Epithelial cell of prostate (primary cell): ENCODE measurements around the gene TYK2.
A peak's percentile ranks its signal among the peaks of the same experiment; 100 is the strongest.
"Not testable (repeated sequence)": the region's sequence is repeated elsewhere in the genome, so short reads cannot be mapped to it uniquely, and the experiment has no call there.

Experiments used
- DNase-seq: peaks from one replicate; pipeline ENCODE4 v3.0.0-alpha.2; 2011; ENCODE audit warnings: low read depth, low spot score
- H3K27ac ChIP-seq: fragments of 450-650 bp; 2 replicates; pipeline ENCODE4 v1.5.1; 2017; ENCODE audit warnings: mild to moderate bottlenecking

The TYK2 gene

DNA sequence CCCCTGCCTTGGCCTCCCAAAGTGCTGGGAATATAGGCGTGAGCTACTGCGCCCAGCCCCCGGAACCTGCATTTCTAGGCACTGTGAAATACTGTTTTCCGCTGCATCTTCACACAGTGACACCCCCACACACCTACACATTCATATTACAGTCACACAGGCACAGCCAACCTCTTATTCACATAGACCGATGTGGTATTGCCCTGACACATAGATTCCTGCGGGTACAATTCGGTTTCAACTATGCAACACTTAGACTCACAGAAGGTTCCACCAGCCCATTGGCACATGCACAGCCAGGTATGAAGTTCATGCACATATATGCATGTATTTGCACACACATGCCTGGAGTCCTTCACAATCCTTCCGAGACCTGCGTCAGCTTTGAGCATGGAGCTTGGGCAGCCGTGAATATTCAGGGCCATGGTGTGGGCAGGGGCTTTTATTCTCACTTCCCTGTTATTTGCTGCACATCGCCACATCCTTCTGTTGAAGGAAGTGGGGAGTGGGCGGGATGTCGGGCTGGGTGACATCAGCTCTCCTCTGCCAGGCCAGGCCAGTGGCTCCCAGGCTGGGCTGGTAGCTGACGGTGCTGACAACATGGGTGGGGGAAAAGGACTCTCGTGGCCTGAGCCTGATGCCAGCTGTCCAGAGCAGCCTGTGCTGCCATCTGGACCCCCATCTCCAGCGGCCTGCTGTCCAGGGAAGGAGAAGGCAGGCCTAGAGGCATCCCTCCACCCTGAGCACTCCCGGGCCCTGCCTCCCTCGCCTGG is 28.3 kb upstream of the TYK2 start:
- no peak overlapping the region for H3K27ac ChIP-seq
- DNase-seq, result no peak

DNA sequence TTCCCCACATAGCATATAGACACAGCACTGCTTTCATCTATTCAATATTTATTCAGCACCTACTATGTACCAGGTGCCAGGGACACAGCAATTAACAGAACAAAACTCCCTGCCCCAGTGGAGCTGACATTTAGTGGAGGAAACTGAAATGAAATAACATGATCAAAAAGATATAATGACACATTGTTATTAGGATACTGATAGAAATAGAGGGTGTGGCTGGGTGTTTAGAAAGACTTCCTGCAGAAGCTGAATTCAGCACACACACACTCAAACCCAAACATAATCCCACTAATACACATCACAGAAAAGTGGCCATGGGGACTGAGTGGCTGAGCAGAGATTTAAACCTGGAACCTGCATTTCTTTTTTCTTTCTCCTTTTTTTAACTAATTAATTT is 26.7 kb upstream of the TYK2 start:
- no peak for DNase-seq
- H3K27ac ChIP-seq, result no peak overlapping the region

DNA sequence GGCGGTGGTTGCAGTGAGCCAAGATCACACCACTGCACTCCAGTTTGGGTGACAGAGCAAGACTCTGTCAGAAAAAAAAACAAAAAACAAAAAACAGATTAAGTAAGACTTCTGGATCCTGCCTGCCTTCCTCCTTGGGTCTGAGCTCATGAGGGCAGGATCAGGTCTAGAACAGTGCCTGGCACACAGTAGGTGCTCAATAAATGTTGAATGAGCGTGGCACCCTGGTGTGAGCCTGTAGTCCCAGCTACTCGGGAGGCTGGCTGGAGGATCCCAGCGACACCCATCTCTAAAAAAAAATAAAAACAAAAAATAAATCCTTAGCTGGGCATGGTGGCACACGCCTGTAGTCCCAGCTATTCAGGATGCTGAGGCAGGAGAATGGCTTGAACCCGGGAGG is 25.8 kb upstream of the TYK2 start:
- H3K27ac ChIP-seq, result no peak overlapping the region
- DNase-seq, result no peak

DNA sequence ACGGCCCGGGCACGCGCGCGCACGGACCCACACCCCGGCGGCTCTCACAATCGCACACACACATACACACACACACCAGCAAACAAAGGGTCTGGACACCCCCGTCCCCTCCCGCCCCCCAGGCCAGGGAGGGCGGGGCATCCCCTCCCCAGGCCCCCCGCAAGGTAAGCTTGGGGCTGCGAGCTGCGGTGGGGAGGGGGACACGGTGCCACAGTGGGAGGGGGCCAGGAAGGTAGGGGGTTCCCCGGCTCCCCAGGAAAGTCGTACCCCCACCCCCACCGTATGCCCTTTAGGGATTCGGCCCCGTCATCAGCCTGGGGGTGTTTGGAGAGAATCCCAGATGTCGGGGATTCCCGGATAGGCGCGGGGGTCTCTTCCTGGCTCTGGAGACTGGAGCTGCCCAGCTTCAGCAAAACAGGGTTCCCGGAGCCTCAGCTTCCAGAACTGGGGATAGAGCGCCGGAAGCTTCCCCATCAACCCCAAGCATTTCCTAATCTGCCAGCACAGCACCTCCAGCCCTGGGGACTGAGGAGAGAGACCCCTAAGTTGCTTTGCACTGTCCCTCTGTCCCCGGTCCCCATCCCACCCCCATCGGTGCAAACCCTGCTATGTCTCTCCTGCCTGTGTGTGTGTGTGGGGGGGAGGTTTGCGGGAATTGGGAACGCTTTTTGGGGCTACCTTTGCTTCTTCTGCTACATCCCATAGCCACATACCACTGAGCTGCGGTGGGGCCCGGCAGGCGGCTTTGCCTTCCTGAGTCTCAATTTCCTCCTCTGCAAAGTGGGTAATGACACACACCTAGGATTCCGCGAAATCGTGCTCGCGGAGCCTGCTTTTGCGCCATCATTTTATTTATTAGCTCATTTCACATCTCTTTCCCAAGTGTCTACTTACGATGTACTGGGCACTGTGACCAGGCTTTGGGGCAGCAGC is 24.8 kb upstream of the TYK2 start:
- H3K27ac ChIP-seq, result no peak overlapping the region
- DNase-seq, result no peak

DNA sequence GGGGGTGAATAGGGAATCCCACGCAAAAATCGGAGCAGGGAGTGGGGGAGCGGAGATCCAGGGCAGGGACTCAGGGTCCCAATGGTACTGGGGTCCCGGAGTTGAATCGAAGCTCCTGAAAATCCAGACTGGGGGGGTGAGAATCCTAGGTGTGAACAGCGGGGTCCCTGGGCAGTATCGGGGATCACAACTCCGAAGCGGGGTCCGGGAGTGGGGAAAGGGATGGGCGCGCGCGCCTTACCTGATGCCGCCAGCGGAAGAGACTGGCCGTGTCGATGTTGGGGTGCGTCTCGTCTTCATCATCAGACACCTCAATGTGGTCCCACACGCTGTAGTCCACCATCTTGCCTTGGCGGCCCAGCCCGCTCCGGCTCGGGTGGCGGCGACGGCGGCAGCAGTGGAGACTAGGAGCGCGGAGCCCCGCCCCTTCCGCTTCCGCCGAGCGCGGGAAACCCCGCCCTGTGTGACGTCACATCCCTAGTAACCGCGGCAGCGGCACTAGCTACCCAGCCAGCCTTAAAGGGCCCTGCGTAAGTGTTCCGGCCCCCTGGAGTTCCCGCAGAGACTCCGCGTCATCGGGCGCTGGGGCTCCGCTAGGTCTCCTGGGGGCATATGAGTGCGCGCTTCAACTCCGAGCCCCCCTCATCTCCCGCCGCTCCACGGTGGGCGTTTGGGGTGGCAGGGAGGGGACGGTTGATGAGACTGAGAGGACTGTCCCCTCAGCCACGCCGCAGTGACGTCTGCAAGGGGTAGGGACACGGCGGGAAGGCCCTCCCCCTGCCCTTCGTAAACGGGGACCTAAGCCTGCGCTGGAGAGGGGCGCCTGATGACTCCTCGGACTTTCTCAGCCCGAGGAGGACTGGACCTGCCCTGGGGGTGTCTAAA is 23.0 kb upstream of the TYK2 start, which contains the start of gene CDC37:
Gene CDC37 (minus strand): TSS at position 406 of the 885 bp plus-strand sequence. CDS start 63 bp downstream, at position 343.
- peak within 1 kb of the TSS; percentile 73 for H3K27ac ChIP-seq
- peak; percentile 72 for DNase-seq

DNA sequence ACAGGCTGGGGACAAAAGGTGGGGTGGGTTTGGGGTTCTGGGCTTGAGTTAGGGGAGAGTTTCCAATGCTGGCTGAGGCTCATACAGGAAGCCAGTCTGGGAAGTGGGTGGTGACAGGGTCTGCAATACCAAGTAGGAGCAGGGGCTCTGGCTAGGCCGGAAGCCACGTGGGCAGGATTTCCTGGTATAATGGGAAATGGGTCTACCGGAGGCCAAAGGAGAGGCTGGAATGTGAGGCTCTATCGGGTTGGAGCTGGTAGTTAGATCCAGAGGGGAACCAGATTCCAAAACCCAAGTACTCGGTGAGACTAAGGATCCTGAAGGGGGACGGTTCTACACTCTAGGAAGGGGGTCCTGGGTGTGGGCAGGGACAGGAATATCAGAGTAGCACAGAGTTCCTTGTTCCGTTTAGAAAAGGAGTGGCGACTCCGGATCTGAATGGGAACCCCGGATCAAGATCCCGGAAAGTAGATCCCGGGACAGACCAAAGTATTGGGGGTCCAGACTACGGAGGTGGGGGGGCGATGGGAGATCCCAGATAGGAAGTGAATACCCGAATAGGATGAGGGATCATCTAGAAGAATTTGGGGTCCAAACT is 22.2 kb upstream of the TYK2 start:
- H3K27ac ChIP-seq, result peak overlapping the region; percentile 73
- DNase-seq, result no peak

DNA sequence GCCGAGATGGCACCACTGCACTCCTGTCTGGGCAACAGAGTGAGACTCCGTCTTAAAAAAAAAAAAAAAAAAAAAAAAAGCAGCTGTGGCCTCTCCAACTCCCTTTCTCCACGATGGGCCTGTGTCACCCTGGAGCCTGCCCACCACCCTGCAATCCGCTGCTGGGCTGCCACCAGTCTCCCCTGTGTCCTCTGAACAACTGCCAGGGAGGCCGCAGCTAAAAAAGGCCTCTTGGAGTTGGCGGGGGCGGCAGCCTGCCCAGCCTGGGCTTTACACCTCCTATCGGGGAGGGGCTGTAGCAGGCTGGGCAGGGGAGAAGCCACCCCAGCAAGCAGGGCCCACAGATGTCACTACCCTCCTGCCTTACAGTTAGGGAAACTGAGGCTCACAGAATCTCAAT is 19.5 kb upstream of the TYK2 start:
- DNase-seq, result no peak
- H3K27ac ChIP-seq, result no peak overlapping the region

DNA sequence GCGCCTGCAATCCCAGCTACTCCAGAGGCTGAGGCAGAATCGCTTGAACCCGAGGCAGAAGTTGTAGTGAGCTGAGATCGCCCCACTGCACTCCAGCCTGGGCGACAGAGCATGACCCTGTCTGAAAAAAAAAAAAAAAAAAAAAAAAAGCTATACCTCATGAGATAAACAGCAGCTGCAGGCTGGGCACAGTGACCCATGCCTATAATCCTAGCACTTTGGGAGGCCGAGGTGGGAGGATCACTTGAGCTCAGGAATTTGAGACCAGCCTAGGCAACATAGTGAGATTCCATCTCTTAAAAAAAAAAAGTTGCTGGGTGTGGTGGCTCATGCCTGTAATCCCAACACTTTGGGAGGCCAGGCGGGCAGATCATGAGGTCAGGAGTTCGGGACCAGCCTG is 19.0 kb upstream of the TYK2 start:
- DNase-seq, H3K27ac ChIP-seq: not testable (repeated sequence)

DNA sequence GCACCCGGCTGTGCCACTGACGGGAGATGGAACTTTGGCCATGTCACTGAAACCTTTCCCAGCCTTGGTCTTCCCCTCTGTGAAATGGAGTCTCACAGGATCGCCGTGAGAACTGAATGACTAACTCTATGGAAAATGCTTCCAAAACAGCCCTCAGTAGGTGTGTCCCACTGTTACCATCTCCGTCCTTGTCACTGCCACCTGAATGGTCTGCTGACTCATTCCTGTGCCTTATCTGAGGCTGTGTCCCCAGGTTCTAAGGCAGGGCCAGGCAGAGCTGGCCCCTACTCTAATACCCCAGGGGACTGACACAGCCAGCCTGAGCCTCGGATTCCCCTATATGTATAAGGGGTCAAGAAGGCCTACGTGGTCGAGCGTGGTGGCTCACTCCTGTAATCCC is 18.4 kb upstream of the TYK2 start:
- DNase-seq, result no peak
- no peak overlapping the region for H3K27ac ChIP-seq

DNA sequence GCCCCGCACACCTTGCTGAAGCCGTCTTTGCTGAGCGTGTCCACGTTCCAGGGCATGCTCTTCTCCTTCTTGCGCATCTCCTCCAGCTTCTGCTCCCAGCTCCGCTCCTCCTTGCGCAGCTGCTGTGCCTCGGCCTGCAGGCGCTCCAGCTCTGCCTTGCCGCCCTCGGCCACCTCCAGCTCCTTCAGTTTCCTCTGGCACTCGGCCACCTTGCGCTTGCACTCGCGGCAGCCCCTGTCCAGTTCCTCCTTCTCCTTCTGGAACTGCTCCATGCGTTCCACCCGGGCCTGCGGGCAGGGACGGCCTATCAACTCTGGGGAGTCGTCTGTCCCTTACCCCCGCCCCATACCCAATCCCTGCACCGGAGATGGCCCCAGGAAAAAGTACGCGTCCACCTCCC is 15.5 kb upstream of the TYK2 start:
- no peak overlapping the region for H3K27ac ChIP-seq
- no peak for DNase-seq

DNA sequence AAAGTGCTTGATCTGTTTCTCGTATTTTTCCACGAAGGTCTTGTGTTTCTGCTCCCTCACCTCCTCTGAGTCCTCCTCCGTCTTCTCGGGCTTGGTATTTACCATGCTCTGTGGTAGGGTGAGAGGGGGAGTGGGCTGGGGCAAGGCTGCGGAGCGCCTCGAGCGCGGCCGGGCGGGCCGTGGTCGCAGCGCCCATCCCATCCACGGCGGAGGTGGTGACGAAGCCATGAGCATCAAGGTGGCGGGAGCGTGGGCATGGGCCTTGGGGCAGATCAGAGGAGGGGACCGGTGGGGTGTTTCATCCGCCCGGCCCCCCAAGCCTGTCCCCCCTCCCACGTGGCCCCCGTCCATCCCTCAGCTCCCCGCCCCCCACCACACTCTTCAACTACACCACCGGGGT is 15.1 kb upstream of the TYK2 start:
- no peak overlapping the region for H3K27ac ChIP-seq
- no peak for DNase-seq

DNA sequence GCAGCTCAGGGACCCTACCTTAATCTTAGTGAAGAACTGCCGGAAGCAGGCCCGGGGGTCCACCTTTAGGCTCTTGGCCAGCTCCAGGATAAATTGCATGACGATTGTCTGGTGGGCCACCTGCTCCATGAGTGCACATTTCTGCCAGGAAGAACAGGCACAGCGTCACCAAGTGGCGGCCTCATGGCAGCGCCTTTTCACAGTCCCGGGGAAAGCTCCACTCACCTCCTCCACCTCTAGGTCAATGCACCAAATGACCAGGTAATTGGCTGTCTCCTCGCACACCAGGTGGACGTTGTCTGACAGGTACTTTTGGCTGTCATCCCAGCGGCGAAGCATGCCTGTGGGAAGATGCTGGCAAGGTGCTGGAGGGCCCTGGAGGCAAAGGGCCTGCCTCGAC is 14.6 kb upstream of the TYK2 start:
- no peak overlapping the region for H3K27ac ChIP-seq
- no peak for DNase-seq

DNA sequence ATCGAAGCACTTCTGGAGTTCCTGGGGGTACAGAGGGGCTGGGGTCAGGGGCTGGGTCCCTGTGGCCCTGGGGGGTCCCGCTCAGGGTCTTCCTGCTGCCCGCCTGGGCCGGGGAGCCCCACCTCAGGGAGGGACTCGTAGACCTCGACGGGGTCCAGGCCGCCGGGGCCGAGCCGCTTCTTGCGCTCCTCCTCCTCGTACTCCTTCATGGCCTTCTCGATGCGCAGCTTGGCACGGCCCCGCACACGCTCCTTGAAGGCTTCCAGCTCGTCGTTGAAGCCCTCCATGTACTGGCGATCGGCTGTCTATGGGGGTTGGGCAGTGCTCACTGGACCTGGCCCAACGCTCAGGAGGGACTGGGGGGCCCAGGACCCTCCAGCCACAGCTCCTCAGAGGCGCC is 12.8 kb upstream of the TYK2 start:
- no peak overlapping the region for H3K27ac ChIP-seq
- DNase-seq, result no peak

DNA sequence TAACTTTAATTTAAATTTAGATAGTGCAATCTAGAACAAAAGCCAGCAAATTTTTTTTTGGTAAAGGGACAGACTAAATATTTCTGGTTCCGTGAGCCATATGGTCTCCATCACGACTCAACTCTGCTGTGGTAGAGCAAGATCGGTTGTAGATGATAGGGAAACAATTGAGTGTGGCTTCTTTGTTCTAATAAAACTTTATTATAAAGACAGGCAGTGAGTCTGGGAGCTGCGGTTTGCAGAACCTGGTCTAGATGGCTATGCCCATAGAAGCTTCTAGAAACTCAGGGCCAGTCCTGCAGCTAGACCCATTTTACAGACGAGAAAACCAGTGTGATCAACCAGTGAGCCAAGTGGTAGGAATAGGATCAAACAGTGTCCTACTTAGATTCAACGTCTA is 11.7 kb upstream of the TYK2 start:
- no peak for DNase-seq
- no peak overlapping the region for H3K27ac ChIP-seq

DNA sequence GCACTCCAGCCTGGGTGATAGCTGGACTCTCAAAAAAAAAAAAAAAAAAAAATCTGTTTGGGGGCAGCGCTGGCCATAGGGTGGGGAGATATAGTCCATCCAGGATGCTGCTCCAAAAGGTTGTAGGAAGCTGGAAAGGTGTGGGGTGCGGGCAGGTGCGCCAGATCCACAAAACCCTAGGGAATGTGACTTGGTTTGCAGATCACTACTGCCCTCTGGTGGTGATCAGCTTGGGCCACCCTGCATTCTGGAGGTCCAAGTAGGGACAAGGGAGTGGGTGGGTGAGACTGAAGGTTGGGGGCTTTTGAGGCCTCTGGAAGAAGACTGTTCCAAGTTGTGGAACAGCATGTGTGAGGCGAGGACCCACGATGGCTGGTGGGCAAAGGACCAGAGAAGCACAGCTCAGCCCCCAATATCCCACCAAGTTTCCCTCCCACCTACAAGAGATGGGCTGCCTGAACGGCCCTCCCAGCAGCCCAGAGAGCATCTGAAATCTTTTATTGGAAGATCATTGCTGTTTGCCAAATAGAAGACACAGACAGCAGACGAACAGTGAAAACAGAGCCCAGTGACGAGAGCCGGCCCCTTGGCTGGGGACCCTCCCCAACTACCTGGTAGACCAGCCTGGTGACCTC is 10.4 kb upstream of the TYK2 start:
- DNase-seq, result no peak
- no peak overlapping the region for H3K27ac ChIP-seq

DNA sequence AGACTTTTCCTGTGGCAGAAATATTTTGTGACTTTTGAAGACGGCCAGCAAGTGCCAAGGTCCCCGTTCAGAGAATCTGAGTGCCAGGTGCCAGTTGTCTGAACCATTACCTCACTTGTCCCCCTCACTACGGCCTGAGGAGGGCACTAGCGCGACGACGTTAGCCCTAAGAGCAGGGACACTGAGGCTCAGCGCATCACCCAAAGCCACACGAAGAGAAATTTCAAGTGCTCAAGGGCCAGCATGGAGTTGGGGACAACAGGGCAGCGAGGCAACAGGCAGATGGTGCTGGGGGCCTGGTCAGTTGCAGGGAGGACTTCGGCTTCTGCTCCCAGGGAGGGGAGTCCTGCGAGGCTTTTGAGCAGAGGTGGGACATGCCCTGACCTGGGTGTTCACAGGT is 9.5 kb upstream of the TYK2 start:
- no peak overlapping the region for H3K27ac ChIP-seq
- DNase-seq, result no peak

DNA sequence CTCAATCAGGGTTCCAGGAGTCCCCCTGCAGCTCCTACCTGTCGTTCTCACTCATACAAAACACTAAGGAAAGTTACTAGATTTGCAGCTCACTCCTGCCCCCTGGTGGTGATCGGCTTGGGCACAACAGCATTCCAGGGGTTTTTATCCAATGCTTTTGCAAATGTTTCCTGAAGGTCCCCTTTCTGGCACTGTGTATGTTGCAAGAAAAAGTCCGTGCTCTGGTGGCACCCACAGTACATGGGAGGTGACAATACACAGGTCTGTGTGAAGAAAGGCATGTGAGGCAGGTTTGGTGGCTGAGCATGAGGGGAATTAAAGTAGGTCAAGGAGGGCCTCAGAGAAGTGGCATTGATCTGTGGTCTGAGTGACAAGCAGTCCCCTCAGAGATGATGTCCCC is 8.6 kb upstream of the TYK2 start:
- H3K27ac ChIP-seq, result no peak overlapping the region
- DNase-seq, result no peak

DNA sequence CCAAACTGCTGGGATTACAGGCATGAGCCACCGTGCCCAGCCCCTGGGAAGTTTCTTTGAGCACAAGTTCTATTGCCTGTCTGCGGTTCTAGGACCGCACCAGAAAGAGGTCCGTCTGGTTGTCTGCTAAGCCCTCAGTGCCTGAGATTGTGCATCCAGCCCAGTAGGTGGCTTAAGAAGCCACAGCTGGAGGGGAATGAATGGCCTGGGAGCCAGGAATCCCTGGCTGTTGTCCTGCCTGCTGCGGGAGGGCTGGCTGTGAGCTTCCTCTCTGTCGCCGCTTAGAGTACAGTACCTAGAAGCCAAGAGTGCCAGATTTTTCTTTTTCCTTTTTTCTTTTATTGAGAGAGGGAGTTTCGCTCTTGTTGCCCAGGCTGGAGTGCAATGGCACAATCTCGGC is 4.2 kb upstream of the TYK2 start:
- H3K27ac ChIP-seq, result no peak overlapping the region
- no peak for DNase-seq

DNA sequence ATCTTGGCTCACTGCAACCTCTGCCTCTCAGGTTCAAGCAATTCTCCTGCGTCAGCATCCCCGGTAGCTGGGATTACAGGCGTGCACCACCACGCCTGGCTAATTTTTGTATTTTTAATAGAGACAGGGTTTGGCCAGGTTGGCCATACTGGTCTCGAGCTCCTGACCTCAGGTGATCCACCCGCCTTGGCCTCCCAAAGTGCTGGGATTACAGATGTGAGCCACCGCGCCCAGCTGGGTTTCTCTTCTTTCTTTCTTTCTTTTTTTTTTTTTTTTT is 2.8 kb upstream of the TYK2 start:
- not testable (repeated sequence) for H3K27ac ChIP-seq, DNase-seq

DNA sequence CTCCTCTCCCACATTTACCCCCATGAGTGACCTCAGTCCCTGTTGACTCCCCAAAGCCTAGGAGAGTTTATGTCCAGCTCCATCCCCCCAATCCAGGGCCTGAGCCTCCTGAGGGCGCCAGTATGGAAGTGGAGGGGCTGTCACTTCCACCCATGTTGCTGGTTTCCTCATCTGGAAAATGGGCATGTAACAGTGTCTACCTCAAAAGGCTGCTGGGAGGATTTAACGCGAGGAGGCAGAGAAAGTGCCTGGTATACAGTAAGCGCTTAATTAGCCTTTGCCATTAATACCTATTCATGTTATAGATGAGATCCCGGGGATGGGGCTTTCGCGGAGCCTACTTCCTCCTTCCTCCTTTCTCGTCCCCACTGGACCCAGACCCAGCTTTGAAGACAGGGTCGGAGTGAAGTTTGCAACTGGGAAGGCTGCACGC is 476 bp downstream of the TYK2 start:
- no peak overlapping the region for H3K27ac ChIP-seq
- DNase-seq, result no peak
